ENCODE measurements around the gene NRXN3.

DNA sequence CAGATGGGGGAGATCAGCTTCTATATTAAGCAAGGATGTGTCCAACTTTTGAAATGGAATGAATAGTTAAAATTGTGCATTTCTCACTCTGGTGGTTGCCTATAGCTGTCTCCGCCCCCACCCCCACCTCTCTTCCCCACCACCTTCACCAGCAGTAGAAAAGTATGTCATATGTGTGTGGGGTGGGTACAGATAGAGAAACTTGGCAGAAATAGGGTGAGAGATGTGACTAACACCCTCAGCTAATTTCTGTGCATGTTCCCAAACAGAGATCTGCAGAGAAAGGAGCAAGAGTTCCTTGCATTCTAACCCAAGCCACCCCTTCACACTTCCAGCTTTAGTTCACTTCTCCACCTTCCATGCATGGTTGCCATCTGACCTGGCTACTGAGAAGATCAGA lies 980.1 kb downstream of the NRXN3 start:
- TF ChIP-seq CTCF (conservative IDR thresholded peaks at IDR 0.05 in 1 of 2, IDR thresholded peaks at IDR 0.05 in 1 of 2; ENCODE audit: low read depth in 1 of 2, low read length in 2 of 2) (no peak), EZH2 (IDR thresholded peaks at IDR 0.05; ENCODE audit: low read length, missing control alignments) (no peak)

Measured in fibroblast of lung (primary cell).